ENCODE measurements around the gene TCIRG1.

GRCh38 chr11:68013611-68014156 lies 25.1 kb upstream of the TCIRG1 start:
- TF ChIP-seq CTCF (IDR thresholded peaks at IDR 0.05) = no peak
- TF ChIP-seq POLR2A (IDR thresholded peaks at IDR 0.05) = no peak

Data from adrenal gland (tissue), 5 donors.